ENCODE measurements around the gene ABHD16A. TPM values are rescaled to one million over a fixed set of nuclear protein-coding genes. Genes with fewer than 3 reads are reported as not detected.

The ABHD16A gene
- total and polyA plus RNA-seq, 2 of the 13 experiments (the other 11 are each of a cell fraction or from before 2014, with no cell fraction given): 43.5 to 45.4 TPM

- no peak for TF ChIP-seq SRF (IDR thresholded peaks at IDR 0.05; ENCODE audit: low read depth, low read length)
- no peak; the same call in 1 of the 2 replicates for TF ChIP-seq SRY (CRISPR knock-in tag; IDR thresholded peaks at IDR 0.05)
- TF ChIP-seq ATAD3A (CRISPR knock-in tag; IDR thresholded peaks at IDR 0.05): no peak
- no peak for TF ChIP-seq PCBP2 (optimal IDR thresholded peaks at IDR 0.05; ENCODE audit: low read depth, low read length, poor library complexity, severe bottlenecking)
- TF ChIP-seq, protein P1, sequence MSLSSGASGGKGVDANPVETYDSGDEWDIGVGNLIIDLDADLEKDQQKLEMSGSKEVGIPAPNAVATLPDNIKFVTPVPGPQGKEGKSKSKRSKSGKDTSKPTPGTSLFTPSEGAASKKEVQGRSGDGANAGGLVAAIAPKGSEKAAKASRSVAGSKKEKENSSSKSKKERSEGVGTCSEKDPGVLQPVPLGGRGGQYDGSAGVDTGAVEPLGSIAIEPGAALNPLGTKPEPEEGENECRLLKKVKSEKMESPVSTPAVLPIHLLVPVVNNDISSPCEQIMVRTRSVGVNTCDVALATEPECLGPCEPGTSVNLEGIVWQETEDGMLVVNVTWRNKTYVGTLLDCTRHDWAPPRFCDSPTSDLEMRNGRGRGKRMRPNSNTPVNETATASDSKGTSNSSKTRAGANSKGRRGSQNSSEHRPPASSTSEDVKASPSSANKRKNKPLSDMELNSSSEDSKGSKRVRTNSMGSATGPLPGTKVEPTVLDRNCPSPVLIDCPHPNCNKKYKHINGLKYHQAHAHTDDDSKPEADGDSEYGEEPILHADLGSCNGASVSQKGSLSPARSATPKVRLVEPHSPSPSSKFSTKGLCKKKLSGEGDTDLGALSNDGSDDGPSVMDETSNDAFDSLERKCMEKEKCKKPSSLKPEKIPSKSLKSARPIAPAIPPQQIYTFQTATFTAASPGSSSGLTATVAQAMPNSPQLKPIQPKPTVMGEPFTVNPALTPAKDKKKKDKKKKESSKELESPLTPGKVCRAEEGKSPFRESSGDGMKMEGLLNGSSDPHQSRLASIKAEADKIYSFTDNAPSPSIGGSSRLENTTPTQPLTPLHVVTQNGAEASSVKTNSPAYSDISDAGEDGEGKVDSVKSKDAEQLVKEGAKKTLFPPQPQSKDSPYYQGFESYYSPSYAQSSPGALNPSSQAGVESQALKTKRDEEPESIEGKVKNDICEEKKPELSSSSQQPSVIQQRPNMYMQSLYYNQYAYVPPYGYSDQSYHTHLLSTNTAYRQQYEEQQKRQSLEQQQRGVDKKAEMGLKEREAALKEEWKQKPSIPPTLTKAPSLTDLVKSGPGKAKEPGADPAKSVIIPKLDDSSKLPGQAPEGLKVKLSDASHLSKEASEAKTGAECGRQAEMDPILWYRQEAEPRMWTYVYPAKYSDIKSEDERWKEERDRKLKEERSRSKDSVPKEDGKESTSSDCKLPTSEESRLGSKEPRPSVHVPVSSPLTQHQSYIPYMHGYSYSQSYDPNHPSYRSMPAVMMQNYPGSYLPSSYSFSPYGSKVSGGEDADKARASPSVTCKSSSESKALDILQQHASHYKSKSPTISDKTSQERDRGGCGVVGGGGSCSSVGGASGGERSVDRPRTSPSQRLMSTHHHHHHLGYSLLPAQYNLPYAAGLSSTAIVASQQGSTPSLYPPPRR (CRISPR knock-in tag; IDR thresholded peaks at IDR 0.05; ENCODE audit: borderline replicate concordance): no peak
- TF ChIP-seq, protein P2, sequence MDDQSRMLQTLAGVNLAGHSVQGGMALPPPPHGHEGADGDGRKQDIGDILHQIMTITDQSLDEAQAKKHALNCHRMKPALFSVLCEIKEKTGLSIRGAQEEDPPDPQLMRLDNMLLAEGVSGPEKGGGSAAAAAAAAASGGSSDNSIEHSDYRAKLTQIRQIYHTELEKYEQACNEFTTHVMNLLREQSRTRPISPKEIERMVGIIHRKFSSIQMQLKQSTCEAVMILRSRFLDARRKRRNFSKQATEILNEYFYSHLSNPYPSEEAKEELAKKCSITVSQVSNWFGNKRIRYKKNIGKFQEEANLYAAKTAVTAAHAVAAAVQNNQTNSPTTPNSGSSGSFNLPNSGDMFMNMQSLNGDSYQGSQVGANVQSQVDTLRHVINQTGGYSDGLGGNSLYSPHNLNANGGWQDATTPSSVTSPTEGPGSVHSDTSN (CRISPR knock-in tag; IDR thresholded peaks at IDR 0.05; ENCODE audit: borderline replicate concordance): no peak
- no peak for TF ChIP-seq IRX3 (CRISPR knock-in tag; IDR thresholded peaks at IDR 0.05; ENCODE audit: borderline replicate concordance, low read depth)
- peak; percentile 49; the same call in 1 of the 2 replicates for TF ChIP-seq ARID4A (CRISPR knock-in tag; IDR thresholded peaks at IDR 0.05; ENCODE audit: borderline replicate concordance)
- TF ChIP-seq ZNF251 (CRISPR knock-in tag; IDR thresholded peaks at IDR 0.05): no peak
- TF ChIP-seq ZNF235 (CRISPR knock-in tag; IDR thresholded peaks at IDR 0.05; ENCODE audit: borderline replicate concordance): no peak
- no peak for TF ChIP-seq ZBTB8A (CRISPR knock-in tag; IDR thresholded peaks at IDR 0.05; ENCODE audit: borderline replicate concordance, low read depth)
- 0 out of 2 replicates have a peak, but pooled peaks have one; percentile 7 for TF ChIP-seq ZNF501 (CRISPR knock-in tag; IDR thresholded peaks at IDR 0.05)
- no peak for TF ChIP-seq ELK4 (CRISPR knock-in tag; IDR thresholded peaks at IDR 0.05; ENCODE audit: borderline replicate concordance)
- TF ChIP-seq ZBTB2 (CRISPR knock-in tag; IDR thresholded peaks at IDR 0.05; ENCODE audit: low read depth): no peak
- TF ChIP-seq TBX3 (IDR thresholded peaks at IDR 0.05; ENCODE audit: borderline replicate concordance): no peak
Measured at GRCh38 chr6:31734821-31735406, 31.8 kb upstream of the ABHD16A start (continued).
